H1 (cell line): ENCODE results near the gene SGMS1. TPM values are rescaled to one million over a fixed set of nuclear protein-coding genes. Genes with fewer than 3 reads are reported as not detected.

ENCODE experiments used
- BCL11A ChIP-seq, 2 experiments: IDR thresholded peaks; one replicate each; pipeline ENCODE4 v1.6.1; 2011; ENCODE audit warnings: low read depth in 2 of 2, low read length in 2 of 2, mild to moderate bottlenecking in 2 of 2
- CEBPB ChIP-seq: IDR thresholded peaks from 2 replicates; pipeline ENCODE4 v1.6.1; 2012; ENCODE audit warnings: low read depth, low read length
- CREB1 ChIP-seq: IDR thresholded peaks from 2 replicates; pipeline ENCODE4 v1.6.1; 2012; ENCODE audit warnings: inconsistent platforms
- EGR1 ChIP-seq: IDR thresholded peaks from 2 replicates; pipeline ENCODE4 v1.6.1; 2011; ENCODE audit warnings: low read depth, low read length, borderline replicate concordance
- JUN ChIP-seq: IDR thresholded peaks from 2 replicates; pipeline ENCODE4 v1.6.1; 2011; ENCODE audit warnings: low read depth, mild to moderate bottlenecking, improper control_type of control experiment, low read length
- JUND ChIP-seq: IDR thresholded peaks from 2 replicates; pipeline ENCODE4 v1.6.1; 2011; ENCODE audit warnings: mild to moderate bottlenecking, improper control_type of control experiment, low read length
- KDM5A ChIP-seq: fragments of 200-600 bp; IDR thresholded peaks from 2 replicates; pipeline ENCODE4 v1.7.1; 2012; ENCODE audit warnings: mild to moderate bottlenecking, low read length, inconsistent platforms, mixed read lengths
- POLR2A ChIP-seq, 2 experiments: IDR thresholded peaks; 1 replicate in 1 of 2; 2 replicates in 1 of 2; pipeline ENCODE4 v1.6.1; 2011; ENCODE audit warnings: low read depth in 2 of 2, low read length in 2 of 2, mild to moderate bottlenecking in 2 of 2; ENCODE audit errors: control extremely low read depth in 1 of 2
- SP4 ChIP-seq: IDR thresholded peaks from 2 replicates; pipeline ENCODE4 v1.6.1; 2012; ENCODE audit warnings: low read length, inconsistent platforms
- polyA plus RNA-seq, 7 experiments: library from polyadenylated mRNA; depleted of rRNA in 3 of 7; stranded (reverse) in 5 of 7; unstranded in 2 of 7; fragments of >200 nt in 5 of 7; fragments of 200-250 nt in 2 of 7; gene quantifications; 1 replicate in 5 of 7; 2 replicates in 1 of 7; 4 replicates in 1 of 7; pipeline versions ENCODE4 v1.2.1 to v1.2.3, GENCODE V29; 2011 to 2013; ENCODE audit warnings: missing spikeins in 2 of 7, mixed read lengths in 2 of 7
- total RNA-seq: library from RNA; stranded (reverse); fragmentation: NEBNext Ultra II Directional; extraction: Animal tissue kit (Norgen Biotek cat#: 25700); gene quantifications from 2 replicates; pipeline ENCODE4 v1.2.1, GENCODE V29; 2021
- TF ChIP-seq, protein P1 (sequence below): fragments of 300-600 bp; sonication (generic); IDR thresholded peaks from 2 replicates; pipeline ENCODE4 v1.7.1; 2012; ENCODE audit warnings: low read length, moderate library complexity, mild to moderate bottlenecking, inconsistent platforms; ENCODE audit not compliant: insufficient replicate concordance
- TF ChIP-seq, protein P2 (sequence below): IDR thresholded peaks from 2 replicates; pipeline ENCODE4 v1.6.1; 2012; ENCODE audit warnings: low read length, inconsistent platforms

Gene SGMS1
- total and polyA plus RNA-seq, 2 of the 8 experiments (the other 6 are each of a cell fraction or from before 2014, with no cell fraction given), result 6.0 to 15.6 TPM

DNA sequence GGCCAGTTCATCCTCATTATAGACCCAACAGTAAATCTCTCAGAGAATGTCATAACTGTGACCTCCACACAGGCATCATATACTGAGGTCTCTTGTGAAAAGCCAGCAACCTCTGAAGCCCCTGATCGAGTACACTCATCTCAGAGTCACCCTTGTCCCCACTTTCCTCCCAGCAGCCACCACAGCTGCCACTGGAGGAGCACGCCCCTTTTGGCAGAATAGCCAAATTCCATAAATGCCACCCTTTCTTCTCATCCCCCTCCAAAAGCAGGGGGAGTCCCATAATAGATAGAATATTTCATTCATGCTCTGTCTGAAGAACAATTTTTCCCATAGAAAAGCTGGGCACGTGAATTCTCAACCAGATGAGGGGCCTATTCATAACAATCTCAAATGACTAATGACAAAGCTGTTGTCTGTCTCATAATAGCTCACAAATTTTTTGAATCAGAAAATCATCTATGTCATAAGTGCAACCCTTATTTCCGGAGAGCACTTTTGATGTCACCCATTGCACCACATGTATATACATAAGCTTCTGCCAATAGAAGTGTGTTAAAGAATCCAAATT is 47.4 kb downstream of the SGMS1 start (continued):
- TF ChIP-seq, protein P1, sequence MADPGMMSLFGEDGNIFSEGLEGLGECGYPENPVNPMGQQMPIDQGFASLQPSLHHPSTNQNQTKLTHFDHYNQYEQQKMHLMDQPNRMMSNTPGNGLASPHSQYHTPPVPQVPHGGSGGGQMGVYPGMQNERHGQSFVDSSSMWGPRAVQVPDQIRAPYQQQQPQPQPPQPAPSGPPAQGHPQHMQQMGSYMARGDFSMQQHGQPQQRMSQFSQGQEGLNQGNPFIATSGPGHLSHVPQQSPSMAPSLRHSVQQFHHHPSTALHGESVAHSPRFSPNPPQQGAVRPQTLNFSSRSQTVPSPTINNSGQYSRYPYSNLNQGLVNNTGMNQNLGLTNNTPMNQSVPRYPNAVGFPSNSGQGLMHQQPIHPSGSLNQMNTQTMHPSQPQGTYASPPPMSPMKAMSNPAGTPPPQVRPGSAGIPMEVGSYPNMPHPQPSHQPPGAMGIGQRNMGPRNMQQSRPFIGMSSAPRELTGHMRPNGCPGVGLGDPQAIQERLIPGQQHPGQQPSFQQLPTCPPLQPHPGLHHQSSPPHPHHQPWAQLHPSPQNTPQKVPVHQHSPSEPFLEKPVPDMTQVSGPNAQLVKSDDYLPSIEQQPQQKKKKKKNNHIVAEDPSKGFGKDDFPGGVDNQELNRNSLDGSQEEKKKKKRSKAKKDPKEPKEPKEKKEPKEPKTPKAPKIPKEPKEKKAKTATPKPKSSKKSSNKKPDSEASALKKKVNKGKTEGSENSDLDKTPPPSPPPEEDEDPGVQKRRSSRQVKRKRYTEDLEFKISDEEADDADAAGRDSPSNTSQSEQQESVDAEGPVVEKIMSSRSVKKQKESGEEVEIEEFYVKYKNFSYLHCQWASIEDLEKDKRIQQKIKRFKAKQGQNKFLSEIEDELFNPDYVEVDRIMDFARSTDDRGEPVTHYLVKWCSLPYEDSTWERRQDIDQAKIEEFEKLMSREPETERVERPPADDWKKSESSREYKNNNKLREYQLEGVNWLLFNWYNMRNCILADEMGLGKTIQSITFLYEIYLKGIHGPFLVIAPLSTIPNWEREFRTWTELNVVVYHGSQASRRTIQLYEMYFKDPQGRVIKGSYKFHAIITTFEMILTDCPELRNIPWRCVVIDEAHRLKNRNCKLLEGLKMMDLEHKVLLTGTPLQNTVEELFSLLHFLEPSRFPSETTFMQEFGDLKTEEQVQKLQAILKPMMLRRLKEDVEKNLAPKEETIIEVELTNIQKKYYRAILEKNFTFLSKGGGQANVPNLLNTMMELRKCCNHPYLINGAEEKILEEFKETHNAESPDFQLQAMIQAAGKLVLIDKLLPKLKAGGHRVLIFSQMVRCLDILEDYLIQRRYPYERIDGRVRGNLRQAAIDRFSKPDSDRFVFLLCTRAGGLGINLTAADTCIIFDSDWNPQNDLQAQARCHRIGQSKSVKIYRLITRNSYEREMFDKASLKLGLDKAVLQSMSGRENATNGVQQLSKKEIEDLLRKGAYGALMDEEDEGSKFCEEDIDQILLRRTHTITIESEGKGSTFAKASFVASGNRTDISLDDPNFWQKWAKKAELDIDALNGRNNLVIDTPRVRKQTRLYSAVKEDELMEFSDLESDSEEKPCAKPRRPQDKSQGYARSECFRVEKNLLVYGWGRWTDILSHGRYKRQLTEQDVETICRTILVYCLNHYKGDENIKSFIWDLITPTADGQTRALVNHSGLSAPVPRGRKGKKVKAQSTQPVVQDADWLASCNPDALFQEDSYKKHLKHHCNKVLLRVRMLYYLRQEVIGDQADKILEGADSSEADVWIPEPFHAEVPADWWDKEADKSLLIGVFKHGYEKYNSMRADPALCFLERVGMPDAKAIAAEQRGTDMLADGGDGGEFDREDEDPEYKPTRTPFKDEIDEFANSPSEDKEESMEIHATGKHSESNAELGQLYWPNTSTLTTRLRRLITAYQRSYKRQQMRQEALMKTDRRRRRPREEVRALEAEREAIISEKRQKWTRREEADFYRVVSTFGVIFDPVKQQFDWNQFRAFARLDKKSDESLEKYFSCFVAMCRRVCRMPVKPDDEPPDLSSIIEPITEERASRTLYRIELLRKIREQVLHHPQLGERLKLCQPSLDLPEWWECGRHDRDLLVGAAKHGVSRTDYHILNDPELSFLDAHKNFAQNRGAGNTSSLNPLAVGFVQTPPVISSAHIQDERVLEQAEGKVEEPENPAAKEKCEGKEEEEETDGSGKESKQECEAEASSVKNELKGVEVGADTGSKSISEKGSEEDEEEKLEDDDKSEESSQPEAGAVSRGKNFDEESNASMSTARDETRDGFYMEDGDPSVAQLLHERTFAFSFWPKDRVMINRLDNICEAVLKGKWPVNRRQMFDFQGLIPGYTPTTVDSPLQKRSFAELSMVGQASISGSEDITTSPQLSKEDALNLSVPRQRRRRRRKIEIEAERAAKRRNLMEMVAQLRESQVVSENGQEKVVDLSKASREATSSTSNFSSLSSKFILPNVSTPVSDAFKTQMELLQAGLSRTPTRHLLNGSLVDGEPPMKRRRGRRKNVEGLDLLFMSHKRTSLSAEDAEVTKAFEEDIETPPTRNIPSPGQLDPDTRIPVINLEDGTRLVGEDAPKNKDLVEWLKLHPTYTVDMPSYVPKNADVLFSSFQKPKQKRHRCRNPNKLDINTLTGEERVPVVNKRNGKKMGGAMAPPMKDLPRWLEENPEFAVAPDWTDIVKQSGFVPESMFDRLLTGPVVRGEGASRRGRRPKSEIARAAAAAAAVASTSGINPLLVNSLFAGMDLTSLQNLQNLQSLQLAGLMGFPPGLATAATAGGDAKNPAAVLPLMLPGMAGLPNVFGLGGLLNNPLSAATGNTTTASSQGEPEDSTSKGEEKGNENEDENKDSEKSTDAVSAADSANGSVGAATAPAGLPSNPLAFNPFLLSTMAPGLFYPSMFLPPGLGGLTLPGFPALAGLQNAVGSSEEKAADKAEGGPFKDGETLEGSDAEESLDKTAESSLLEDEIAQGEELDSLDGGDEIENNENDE, result no peak
- TF ChIP-seq, protein P2, sequence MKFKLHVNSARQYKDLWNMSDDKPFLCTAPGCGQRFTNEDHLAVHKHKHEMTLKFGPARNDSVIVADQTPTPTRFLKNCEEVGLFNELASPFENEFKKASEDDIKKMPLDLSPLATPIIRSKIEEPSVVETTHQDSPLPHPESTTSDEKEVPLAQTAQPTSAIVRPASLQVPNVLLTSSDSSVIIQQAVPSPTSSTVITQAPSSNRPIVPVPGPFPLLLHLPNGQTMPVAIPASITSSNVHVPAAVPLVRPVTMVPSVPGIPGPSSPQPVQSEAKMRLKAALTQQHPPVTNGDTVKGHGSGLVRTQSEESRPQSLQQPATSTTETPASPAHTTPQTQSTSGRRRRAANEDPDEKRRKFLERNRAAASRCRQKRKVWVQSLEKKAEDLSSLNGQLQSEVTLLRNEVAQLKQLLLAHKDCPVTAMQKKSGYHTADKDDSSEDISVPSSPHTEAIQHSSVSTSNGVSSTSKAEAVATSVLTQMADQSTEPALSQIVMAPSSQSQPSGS, result no peak
- TF ChIP-seq BCL11A (IDR thresholded peaks at IDR 0.05; ENCODE audit: low read depth in 2 of 2, low read length in 2 of 2), result no peak
- TF ChIP-seq CREB1, result no peak
- no peak for TF ChIP-seq SP4
- no peak for TF ChIP-seq POLR2A (IDR thresholded peaks at IDR 0.05; ENCODE audit: control extremely low read depth in 1 of 2, low read depth in 2 of 2, low read length in 2 of 2)
- TF ChIP-seq JUN, result no peak
- TF ChIP-seq EGR1, result no peak
- TF ChIP-seq CEBPB, result no peak
- no peak for TF ChIP-seq JUND
- no peak for TF ChIP-seq KDM5A
